BE2C (cell line): ENCODE results near the gene ARHGAP44.

Experiments
- DNase-seq: peaks from one replicate; pipeline ENCODE4 v3.0.0-alpha.2; 2020
- H3K27me3 ChIP-seq: fragments of 250-450 bp; sonication (Bioruptor Pico); 2 replicates; pipeline ENCODE4 v1.5.1; 2020; ENCODE audit warnings: mild to moderate bottlenecking
- H3K36me3 ChIP-seq: fragments of 250-450 bp; sonication (Bioruptor Pico); 2 replicates; pipeline ENCODE4 v1.5.1; 2020; ENCODE audit warnings: mild to moderate bottlenecking
- H3K4me1 ChIP-seq: fragments of 250-450 bp; sonication (Bioruptor Pico); 2 replicates; pipeline ENCODE4 v1.5.1; 2020
- H3K4me3 ChIP-seq: 2 replicates; pipeline ENCODE4 v1.5.1; 2011; ENCODE audit warnings: low read depth, low read length
- H3K9me3 ChIP-seq: fragments of 250-450 bp; sonication (Bioruptor Pico); 2 replicates; pipeline ENCODE4 v1.5.1; 2020
- TF ChIP-seq, protein P1 (sequence below): IDR thresholded peaks from 2 replicates; pipeline ENCODE4 v1.5.1; 2012; ENCODE audit warnings: mild to moderate bottlenecking, low read depth, low read length

The ARHGAP44 gene

DNA sequence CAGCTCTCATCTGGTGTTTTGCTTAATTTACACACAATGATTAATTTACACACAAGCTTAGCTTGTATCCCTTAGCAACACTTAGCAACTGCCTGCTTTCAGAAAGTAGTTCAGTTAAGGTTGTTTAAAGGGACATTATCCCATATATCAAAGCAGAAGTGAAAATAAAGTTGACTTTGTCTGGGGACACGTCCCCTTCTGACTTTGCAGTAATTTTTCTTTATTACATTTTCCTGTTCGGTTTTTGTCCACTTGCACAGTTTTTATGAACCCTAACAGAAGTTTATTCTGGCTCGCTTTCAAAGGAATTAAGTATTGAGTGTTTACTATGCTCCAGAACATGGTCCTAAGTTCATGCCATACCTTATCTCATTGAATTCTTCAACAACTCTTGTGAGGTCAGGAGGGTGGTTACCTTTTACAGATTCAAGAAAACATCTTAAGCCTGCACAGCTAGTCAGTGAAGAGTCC is 41.5 kb downstream of the ARHGAP44 start:
- no peaks in the 10 kb centered on the region for H3K36me3 ChIP-seq
- H3K4me3 ChIP-seq = no peak overlapping the region
- TF ChIP-seq, protein P1, sequence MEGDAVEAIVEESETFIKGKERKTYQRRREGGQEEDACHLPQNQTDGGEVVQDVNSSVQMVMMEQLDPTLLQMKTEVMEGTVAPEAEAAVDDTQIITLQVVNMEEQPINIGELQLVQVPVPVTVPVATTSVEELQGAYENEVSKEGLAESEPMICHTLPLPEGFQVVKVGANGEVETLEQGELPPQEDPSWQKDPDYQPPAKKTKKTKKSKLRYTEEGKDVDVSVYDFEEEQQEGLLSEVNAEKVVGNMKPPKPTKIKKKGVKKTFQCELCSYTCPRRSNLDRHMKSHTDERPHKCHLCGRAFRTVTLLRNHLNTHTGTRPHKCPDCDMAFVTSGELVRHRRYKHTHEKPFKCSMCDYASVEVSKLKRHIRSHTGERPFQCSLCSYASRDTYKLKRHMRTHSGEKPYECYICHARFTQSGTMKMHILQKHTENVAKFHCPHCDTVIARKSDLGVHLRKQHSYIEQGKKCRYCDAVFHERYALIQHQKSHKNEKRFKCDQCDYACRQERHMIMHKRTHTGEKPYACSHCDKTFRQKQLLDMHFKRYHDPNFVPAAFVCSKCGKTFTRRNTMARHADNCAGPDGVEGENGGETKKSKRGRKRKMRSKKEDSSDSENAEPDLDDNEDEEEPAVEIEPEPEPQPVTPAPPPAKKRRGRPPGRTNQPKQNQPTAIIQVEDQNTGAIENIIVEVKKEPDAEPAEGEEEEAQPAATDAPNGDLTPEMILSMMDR = no peak
- no peaks in the 10 kb centered on the region for H3K27me3 ChIP-seq
- no peak for DNase-seq
- H3K9me3 ChIP-seq = no peaks in the 10 kb centered on the region
- no peaks in the 10 kb centered on the region for H3K4me1 ChIP-seq

GRCh38 chr17:12831839-12832238 is 42.5 kb downstream of the ARHGAP44 start:
- Histone ChIP-seq H3K4me1 (no peaks in the 10 kb centered on the region), H3K4me3 (no peak overlapping the region), H3K36me3 (no peaks in the 10 kb centered on the region), H3K27me3 (no peaks in the 10 kb centered on the region), H3K9me3 (no peaks in the 10 kb centered on the region)
- DNase-seq = no peak
- TF ChIP-seq, protein P1 = no peak

GRCh38 chr17:12839042-12839441 is 49.7 kb downstream of the ARHGAP44 start:
- DNase-seq = no peak
- TF ChIP-seq, protein P1 = no peak
- H3K4me3 ChIP-seq = no peak overlapping the region

DNA sequence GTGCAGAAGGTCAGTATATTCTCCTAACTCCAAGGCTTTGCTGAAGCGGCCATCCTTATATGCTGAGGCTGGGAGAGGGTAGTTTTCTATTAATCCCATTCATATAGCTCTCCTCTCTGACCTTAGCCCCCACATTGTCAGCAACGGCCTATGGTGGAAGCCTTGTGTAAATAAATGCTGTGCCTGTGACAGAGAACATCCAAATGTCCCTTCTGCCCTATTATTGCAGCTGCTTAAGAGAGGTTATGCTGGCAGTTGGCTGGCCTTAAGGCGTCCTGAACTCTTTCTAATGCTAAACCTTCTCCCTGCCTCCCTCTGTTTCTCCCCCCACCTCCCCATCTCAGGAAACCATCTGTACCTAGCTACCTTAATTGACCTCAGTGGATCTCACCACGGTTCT is 53.6 kb downstream of the ARHGAP44 start:
- H3K4me3 ChIP-seq = no peak overlapping the region
- H3K9me3 ChIP-seq = no peaks in the 10 kb centered on the region
- H3K36me3 ChIP-seq = no peaks in the 10 kb centered on the region
- TF ChIP-seq, protein P1 = no peak
- no peaks in the 10 kb centered on the region for H3K27me3 ChIP-seq
- DNase-seq = no peak
- no peaks in the 10 kb centered on the region for H3K4me1 ChIP-seq

More at GRCh38 chr17:12839042-12839441, 49.7 kb downstream of the ARHGAP44 start:
- Histone ChIP-seq H3K36me3 (no peaks in the 10 kb centered on the region), H3K4me1 (no peaks in the 10 kb centered on the region), H3K27me3 (no peaks in the 10 kb centered on the region), H3K9me3 (no peaks in the 10 kb centered on the region)

DNA sequence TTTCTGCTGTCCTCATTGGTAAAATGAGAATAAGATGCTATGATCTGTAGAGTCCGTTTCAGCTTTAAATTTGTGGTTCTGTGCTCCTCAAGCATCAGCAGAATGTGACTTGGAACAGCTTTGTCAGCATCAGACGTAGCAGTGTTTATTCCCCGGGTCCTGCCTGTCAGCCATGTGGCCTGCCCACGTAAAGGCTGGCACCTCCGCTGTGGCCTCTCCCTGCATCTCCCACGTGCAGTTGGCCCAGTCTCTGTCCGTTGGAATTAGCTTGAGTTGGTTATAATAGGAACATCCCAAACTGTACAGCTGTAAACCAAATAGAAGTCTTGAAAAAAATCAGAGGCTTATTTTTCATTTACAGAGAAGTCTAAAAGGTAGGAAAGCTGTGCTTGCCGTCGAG is 61.7 kb downstream of the ARHGAP44 start:
- H3K27me3 ChIP-seq = no peaks in the 10 kb centered on the region
- H3K36me3 ChIP-seq = no peaks in the 10 kb centered on the region
- no peaks in the 10 kb centered on the region for H3K4me1 ChIP-seq
- no peak overlapping the region for H3K4me3 ChIP-seq
- TF ChIP-seq, protein P1 = no peak
- H3K9me3 ChIP-seq = no peaks in the 10 kb centered on the region
- DNase-seq = no peak

GRCh38 chr17:12851901-12852435 is 62.7 kb downstream of the ARHGAP44 start:
- TF ChIP-seq, protein P1 = no peak
- H3K4me1 ChIP-seq = no peaks in the 10 kb centered on the region
- no peaks in the 10 kb centered on the region for H3K9me3 ChIP-seq
- no peak overlapping the region for H3K4me3 ChIP-seq
- no peaks in the 10 kb centered on the region for H3K27me3 ChIP-seq
- no peak for DNase-seq
- no peaks in the 10 kb centered on the region for H3K36me3 ChIP-seq
